Activated CD4-positive, alpha-beta T cell treated with anti-CD3 and anti-CD28 coated beads, Interleukin-10, Interleukin-2, amounts not matched to agents 100 ng/mL and 50 ng/mL, durations not matched to agents 16 hours and 8 hours (primary cell): ENCODE measurements around the gene FAM83G.
"Not testable (repeated sequence)": the region's sequence is repeated elsewhere in the genome, so short reads cannot be mapped to it uniquely, and the experiment has no call there.

ENCODE experiments used
- DNase-seq: peaks from one replicate; pipeline ENCODE4 v3.0.0-alpha.2; 2020

Gene FAM83G

GRCh38 chr17:19022128-19022527, 17.6 kb upstream of the FAM83G start:
- DNase-seq, result no peak

- DNase-seq, result peak; percentile 35
These were observed 17.1 kb upstream of the FAM83G start for GRCh38 chr17:19021622-19022083.

DNA sequence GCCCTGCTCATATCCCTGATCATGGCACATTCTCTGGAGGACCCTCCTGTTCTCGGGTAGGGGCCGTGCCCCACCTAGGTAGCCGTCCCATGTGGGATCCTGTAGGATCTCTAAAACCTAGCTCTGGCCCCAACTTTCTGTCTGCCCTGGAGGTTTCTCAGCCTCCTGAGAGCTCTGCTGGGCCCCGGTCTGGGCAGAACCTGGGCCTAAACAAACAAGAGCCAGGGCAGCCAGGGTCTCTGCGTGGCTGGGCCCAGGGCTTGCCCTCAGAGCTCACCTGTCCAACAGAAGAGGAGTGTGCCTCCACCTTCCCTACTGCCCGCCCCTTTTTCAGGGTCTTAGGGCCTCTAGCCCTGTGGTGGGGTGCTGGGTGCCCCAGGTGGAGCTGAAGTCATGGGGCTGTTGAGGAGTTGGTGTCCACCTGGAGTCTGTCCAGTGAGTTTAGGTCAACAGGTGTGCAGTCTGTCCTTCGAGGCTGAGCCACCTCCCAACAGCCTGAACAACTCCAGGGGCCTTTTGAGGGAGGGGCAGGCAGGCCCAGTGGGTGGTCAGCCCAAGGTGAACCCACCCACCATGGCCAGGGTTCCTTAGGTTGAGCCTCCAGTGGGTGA, 16.6 kb upstream of the FAM83G start:
- DNase-seq, result not testable (repeated sequence)

GRCh38 chr17:19020016-19020415, 15.5 kb upstream of the FAM83G start:
- no peak for DNase-seq

- no peak for DNase-seq
These were observed 14.7 kb upstream of the FAM83G start for GRCh38 chr17:19019041-19019941.

DNA sequence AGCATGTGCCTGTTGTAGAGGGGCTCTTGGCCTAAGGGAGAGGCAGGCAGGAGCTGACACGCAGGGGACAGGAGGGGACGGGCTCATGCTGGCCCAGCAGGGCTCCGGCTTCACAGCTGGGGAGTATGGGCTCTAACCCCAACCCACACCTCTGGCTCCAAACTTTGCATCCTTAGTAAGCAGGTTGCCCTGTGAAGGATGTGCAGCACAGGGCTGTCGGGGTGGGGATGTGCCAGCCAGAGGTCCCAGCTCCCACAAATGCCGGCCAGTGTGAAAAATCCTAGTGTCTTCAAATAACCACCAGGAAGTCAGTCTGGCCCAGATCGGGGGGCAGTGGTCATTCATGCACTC, 14.0 kb upstream of the FAM83G start:
- no peak for DNase-seq

GRCh38 chr17:19017804-19018599, 13.4 kb upstream of the FAM83G start:
- DNase-seq, result no peak

GRCh38 chr17:19017401-19017800, 12.8 kb upstream of the FAM83G start:
- no peak for DNase-seq

DNA sequence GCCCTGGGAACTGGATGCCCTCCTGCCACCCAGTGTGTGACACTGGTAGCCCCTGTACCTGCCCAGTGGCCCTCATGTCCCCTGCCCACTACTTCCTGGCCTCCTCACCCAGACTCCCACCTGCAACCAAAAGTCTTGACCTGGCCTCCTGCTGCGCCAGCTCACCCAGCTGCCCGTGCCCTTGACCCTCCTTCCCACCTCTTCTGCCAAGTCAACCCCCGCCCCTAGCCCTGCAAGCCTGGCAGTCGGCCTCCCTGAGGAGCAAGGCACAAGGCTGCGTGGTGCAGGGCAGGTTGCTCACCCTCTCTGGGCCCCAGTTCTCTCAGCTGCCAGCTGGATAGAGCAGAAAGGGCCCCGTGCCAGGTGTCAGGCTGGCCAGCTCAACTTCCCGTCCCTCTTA, 12.3 kb upstream of the FAM83G start:
- no peak for DNase-seq

GRCh38 chr17:19016297-19016696, 11.7 kb upstream of the FAM83G start:
- no peak for DNase-seq

DNA sequence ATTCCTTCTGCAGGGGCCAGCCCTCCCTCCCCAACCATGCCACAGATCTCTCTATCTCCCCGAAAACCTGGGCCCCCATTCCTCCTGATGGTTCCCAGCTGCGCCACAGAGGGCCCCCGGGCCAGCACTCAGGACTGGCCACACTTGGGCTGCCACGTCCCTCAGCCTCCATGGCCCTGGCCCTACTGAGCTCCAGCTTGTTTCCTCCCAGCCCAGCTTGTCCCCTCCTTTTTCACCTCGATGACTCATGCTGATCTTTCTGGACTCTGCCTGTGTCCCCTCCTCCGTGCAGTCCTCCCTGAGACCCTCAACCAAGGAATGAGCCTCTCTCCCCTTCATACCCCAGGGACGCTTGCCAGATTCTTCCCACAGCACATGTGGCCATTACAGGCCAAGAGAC, 10.9 kb upstream of the FAM83G start:
- DNase-seq, result no peak

- DNase-seq, result no peak
These were observed 10.2 kb upstream of the FAM83G start for GRCh38 chr17:19014628-19015215.

DNA sequence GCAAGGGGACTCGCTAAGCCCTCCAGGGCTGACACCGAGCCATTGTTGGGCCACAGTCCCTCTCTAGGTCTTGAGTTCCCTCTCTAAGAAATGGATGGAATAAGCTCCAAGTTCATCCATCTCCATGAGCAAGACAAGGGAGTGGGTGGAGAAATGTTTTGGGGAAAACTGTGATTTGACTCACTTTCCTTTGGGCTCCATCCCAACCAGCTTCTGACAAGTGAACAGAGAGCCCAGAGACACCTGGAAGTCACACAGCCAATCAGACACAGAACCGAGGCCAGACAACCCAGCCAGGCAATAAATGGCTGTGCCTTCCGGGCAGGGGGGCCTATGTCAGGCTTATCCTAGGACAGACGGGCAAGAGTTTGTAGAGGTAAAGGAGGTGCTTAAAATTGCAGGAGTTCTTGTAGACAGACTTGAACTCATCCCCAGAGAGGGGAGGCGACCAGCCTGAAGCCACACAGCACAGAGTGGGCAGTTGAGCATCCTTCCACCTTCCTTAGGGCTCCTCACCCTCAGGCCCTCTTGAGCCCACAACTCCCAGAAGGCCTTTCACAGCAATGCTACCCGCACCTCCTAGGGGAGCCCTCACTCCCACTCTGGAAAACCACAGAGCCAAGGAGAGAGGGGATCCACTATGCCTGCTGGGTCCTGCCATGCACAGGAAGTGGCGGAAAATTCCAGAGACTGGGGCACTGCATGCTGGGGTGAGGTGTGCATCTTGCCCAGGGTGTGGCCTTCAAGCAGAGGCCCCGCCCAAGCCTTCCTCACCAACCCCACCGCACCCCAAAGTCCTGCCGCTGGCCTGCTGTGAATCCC, 9.5 kb upstream of the FAM83G start:
- no peak for DNase-seq

DNA sequence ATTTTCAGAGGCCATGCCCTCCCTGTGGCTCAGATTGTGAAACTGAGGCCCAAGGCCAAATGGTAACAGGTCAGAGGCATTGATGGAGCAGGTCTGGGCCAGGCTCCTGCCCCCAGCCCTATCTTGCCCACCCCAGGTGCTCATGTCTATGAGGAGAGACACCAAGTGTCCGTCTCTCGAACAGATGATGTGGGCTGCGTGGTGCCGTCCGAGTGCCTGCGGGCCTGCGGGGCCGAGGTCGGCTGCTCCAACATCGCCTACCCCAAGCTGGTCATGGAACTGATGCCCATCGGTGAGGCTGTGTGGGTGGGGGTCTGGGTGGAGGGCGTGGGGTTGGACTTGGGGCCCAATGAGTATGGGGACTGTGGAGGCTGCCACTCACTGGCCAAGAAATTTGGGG, 8.7 kb upstream of the FAM83G start:
- no peak for DNase-seq

DNA sequence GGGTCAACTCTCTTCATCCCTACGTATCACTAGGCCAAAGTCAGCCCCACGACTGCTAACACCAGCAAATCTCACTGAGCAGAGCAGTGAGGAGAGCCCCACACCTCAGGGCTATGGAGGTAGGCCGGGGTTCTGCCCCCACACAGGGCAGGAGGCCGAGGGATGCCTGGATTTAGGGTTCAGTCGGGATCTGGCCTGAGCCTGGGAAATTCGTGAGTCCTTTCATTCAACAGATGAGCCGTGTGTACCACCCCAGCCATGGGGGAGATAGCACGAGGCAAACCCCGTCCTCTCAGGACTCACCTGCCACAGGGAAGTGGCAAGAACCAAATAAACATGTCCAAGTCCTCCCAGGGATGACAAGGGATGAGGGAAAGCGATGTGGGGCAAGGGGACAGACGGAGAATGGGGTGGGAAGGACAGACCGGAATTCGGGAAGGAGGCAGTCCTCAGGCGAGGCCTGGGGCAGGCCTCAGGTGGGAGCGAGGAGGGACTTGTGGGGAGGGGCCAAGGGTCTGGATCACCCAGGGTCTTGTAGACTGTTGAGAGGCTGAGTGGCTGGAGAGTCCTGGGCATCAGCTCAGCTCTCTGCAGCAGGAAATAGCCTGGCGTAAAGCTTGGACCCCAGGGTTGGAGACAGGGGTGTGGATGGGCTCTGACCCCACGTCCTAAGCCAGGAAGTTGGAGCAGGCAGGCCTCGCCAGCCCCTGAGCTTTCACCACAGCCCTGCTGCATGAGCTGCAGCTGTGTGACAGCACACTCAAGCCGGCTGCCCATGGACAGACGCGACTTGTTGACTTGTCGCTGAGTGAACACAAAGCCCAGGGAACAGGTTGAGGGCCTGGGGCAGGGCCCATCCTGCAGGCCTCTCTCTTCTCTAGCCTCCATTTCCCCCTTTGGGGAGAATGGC, 7.9 kb upstream of the FAM83G start:
- no peak for DNase-seq

- no peak for DNase-seq
These were observed 7.0 kb upstream of the FAM83G start for GRCh38 chr17:19011581-19011980.

GRCh38 chr17:19010729-19011505, 6.4 kb upstream of the FAM83G start:
- no peak for DNase-seq

- DNase-seq, result no peak
These were observed 5.4 kb upstream of the FAM83G start for GRCh38 chr17:19009970-19010369.

- no peak for DNase-seq
These were observed 2.1 kb upstream of the FAM83G start for GRCh38 chr17:19006698-19007097.

DNA sequence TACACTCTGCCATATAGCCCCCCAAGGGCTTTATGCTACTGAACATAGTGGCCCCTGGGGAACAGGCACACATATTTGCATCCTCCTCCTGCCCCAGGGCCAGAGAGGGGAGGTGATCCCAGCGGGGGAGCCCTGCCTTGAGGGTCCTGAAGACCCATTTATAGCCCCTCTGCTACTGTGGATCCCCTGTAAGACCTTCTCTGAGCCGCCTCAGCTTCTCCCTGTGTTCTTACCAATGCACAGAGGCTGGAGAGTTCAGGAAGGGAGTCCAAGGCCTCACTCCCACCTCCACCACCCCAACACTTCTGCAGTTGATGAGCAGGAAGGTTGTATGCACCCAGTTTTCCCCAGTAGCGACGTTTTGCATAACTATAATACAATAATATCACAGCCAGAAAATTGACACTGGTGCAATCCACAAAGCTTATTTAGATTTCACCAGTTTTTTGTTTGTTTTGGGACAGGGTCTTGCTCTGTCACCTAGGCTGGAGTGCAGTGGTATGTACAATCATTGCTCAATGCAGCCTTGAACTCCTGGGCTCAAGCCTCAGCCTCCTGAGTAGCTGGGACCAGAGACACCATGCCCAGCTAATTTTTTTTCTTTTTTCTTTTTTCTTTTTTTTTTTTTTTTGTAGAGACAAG, 1.3 kb upstream of the FAM83G start:
- no peak for DNase-seq
